ENCODE data around the gene AK5.

Gene AK5

GRCh38 chr1:77387553-77387952, 105.7 kb downstream of the AK5 start:
- Histone ChIP-seq H3K36me3 (ENCODE audit: control insufficient read depth in 1 of 2, insufficient read depth in 2 of 2, low read length in 2 of 2) (no peaks in the 10 kb centered on the region), H3K9me3 (ENCODE audit: control insufficient read depth in 1 of 2, low read length in 2 of 2) (no peaks in the 10 kb centered on the region), H3K9ac (ENCODE audit: low read depth in 1 of 2, low read length in 2 of 2) (no peak overlapping the region), H3K4me3 (ENCODE audit: low read depth in 1 of 2, low read length in 2 of 2) (no peak overlapping the region), H3K27me3 (ENCODE audit: control insufficient read depth in 1 of 2, insufficient read depth in 2 of 2, low read length in 2 of 2) (no peaks in the 10 kb centered on the region), H3K27ac (ENCODE audit: low read depth, low read length) (no peak overlapping the region), H3K4me1 (ENCODE audit: control insufficient read depth in 1 of 2, insufficient read depth in 2 of 2, low read length in 2 of 2) (no peaks in the 10 kb centered on the region)

GRCh38 chr1:77388661-77389060, 106.8 kb downstream of the AK5 start:
- no peaks in the 10 kb centered on the region for H3K27me3 ChIP-seq (ENCODE audit: control insufficient read depth in 1 of 2, insufficient read depth in 2 of 2, low read length in 2 of 2)
- no peak overlapping the region for H3K4me3 ChIP-seq (ENCODE audit: low read depth in 1 of 2, low read length in 2 of 2)
- H3K36me3 ChIP-seq (ENCODE audit: control insufficient read depth in 1 of 2, insufficient read depth in 2 of 2, low read length in 2 of 2) = no peaks in the 10 kb centered on the region
- H3K9ac ChIP-seq (ENCODE audit: low read depth in 1 of 2, low read length in 2 of 2) = no peak overlapping the region
- no peak overlapping the region for H3K27ac ChIP-seq (ENCODE audit: low read depth, low read length)
- no peaks in the 10 kb centered on the region for H3K4me1 ChIP-seq (ENCODE audit: control insufficient read depth in 1 of 2, insufficient read depth in 2 of 2, low read length in 2 of 2)
- H3K9me3 ChIP-seq (ENCODE audit: control insufficient read depth in 1 of 2, low read length in 2 of 2) = no peaks in the 10 kb centered on the region

- H3K4me3 ChIP-seq (ENCODE audit: low read depth in 1 of 2, low read length in 2 of 2) = no peak overlapping the region
- H3K36me3 ChIP-seq (ENCODE audit: control insufficient read depth in 1 of 2, insufficient read depth in 2 of 2, low read length in 2 of 2) = no peaks in the 10 kb centered on the region
- no peaks in the 10 kb centered on the region for H3K27me3 ChIP-seq (ENCODE audit: control insufficient read depth in 1 of 2, insufficient read depth in 2 of 2, low read length in 2 of 2)
- H3K9ac ChIP-seq (ENCODE audit: low read depth in 1 of 2, low read length in 2 of 2) = no peak overlapping the region
- no peak overlapping the region for H3K27ac ChIP-seq (ENCODE audit: low read depth, low read length)
- no peaks in the 10 kb centered on the region for H3K4me1 ChIP-seq (ENCODE audit: control insufficient read depth in 1 of 2, insufficient read depth in 2 of 2, low read length in 2 of 2)
- no peaks in the 10 kb centered on the region for H3K9me3 ChIP-seq (ENCODE audit: control insufficient read depth in 1 of 2, low read length in 2 of 2)
These were observed 110.7 kb downstream of the AK5 start for GRCh38 chr1:77392486-77392885.

- H3K4me3 ChIP-seq (ENCODE audit: low read depth in 1 of 2, low read length in 2 of 2) = no peak overlapping the region
- H3K9ac ChIP-seq (ENCODE audit: low read depth in 1 of 2, low read length in 2 of 2) = no peak overlapping the region
- no peak overlapping the region for H3K27ac ChIP-seq (ENCODE audit: low read depth, low read length)
- H3K27me3 ChIP-seq (ENCODE audit: control insufficient read depth in 1 of 2, insufficient read depth in 2 of 2, low read length in 2 of 2) = no peaks in the 10 kb centered on the region
- no peaks in the 10 kb centered on the region for H3K36me3 ChIP-seq (ENCODE audit: control insufficient read depth in 1 of 2, insufficient read depth in 2 of 2, low read length in 2 of 2)
- no peaks in the 10 kb centered on the region for H3K4me1 ChIP-seq (ENCODE audit: control insufficient read depth in 1 of 2, insufficient read depth in 2 of 2, low read length in 2 of 2)
- no peaks in the 10 kb centered on the region for H3K9me3 ChIP-seq (ENCODE audit: control insufficient read depth in 1 of 2, low read length in 2 of 2)
These were observed 112.3 kb downstream of the AK5 start for GRCh38 chr1:77394166-77394565.

GRCh38 chr1:77395051-77395450, 113.2 kb downstream of the AK5 start:
- H3K27ac ChIP-seq (ENCODE audit: low read depth, low read length) = no peak overlapping the region
- H3K9ac ChIP-seq (ENCODE audit: low read depth in 1 of 2, low read length in 2 of 2) = no peak overlapping the region
- H3K36me3 ChIP-seq (ENCODE audit: control insufficient read depth in 1 of 2, insufficient read depth in 2 of 2, low read length in 2 of 2) = no peaks in the 10 kb centered on the region

GRCh38 chr1:77398152-77398551, 116.3 kb downstream of the AK5 start:
- H3K36me3 ChIP-seq (ENCODE audit: control insufficient read depth in 1 of 2, insufficient read depth in 2 of 2, low read length in 2 of 2) = no peaks in the 10 kb centered on the region
- no peaks in the 10 kb centered on the region for H3K4me1 ChIP-seq (ENCODE audit: control insufficient read depth in 1 of 2, insufficient read depth in 2 of 2, low read length in 2 of 2)
- H3K27me3 ChIP-seq (ENCODE audit: control insufficient read depth in 1 of 2, insufficient read depth in 2 of 2, low read length in 2 of 2) = no peaks in the 10 kb centered on the region
- no peaks in the 10 kb centered on the region for H3K9me3 ChIP-seq (ENCODE audit: control insufficient read depth in 1 of 2, low read length in 2 of 2)
- no peak overlapping the region for H3K27ac ChIP-seq (ENCODE audit: low read depth, low read length)
- H3K4me3 ChIP-seq (ENCODE audit: low read depth in 1 of 2, low read length in 2 of 2) = no peak overlapping the region
- H3K9ac ChIP-seq (ENCODE audit: low read depth in 1 of 2, low read length in 2 of 2) = no peak overlapping the region

More at GRCh38 chr1:77395051-77395450, 113.2 kb downstream of the AK5 start:
- no peak overlapping the region for H3K4me3 ChIP-seq (ENCODE audit: low read depth in 1 of 2, low read length in 2 of 2)
- no peaks in the 10 kb centered on the region for H3K9me3 ChIP-seq (ENCODE audit: control insufficient read depth in 1 of 2, low read length in 2 of 2)
- H3K27me3 ChIP-seq (ENCODE audit: control insufficient read depth in 1 of 2, insufficient read depth in 2 of 2, low read length in 2 of 2) = no peaks in the 10 kb centered on the region
- no peaks in the 10 kb centered on the region for H3K4me1 ChIP-seq (ENCODE audit: control insufficient read depth in 1 of 2, insufficient read depth in 2 of 2, low read length in 2 of 2)

GRCh38 chr1:77399250-77400086, 117.6 kb downstream of the AK5 start:
- no peaks in the 10 kb centered on the region for H3K9me3 ChIP-seq (ENCODE audit: control insufficient read depth in 1 of 2, low read length in 2 of 2)
- H3K27ac ChIP-seq (ENCODE audit: low read depth, low read length) = no peak overlapping the region
- H3K9ac ChIP-seq (ENCODE audit: low read depth in 1 of 2, low read length in 2 of 2) = no peak overlapping the region
- no peak overlapping the region for H3K4me3 ChIP-seq (ENCODE audit: low read depth in 1 of 2, low read length in 2 of 2)
- H3K27me3 ChIP-seq (ENCODE audit: control insufficient read depth in 1 of 2, insufficient read depth in 2 of 2, low read length in 2 of 2) = no peaks in the 10 kb centered on the region
- H3K4me1 ChIP-seq (ENCODE audit: control insufficient read depth in 1 of 2, insufficient read depth in 2 of 2, low read length in 2 of 2) = no peaks in the 10 kb centered on the region
- no peaks in the 10 kb centered on the region for H3K36me3 ChIP-seq (ENCODE audit: control insufficient read depth in 1 of 2, insufficient read depth in 2 of 2, low read length in 2 of 2)

- Histone ChIP-seq H3K27ac (ENCODE audit: low read depth, low read length) (no peak overlapping the region), H3K4me1 (ENCODE audit: control insufficient read depth in 1 of 2, insufficient read depth in 2 of 2, low read length in 2 of 2) (no peaks in the 10 kb centered on the region), H3K9ac (ENCODE audit: low read depth in 1 of 2, low read length in 2 of 2) (no peak overlapping the region)
These were observed 119.0 kb downstream of the AK5 start for GRCh38 chr1:77400781-77401180.

GRCh38 chr1:77401384-77401783, 119.6 kb downstream of the AK5 start:
- no peak overlapping the region for H3K4me3 ChIP-seq (ENCODE audit: low read depth in 1 of 2, low read length in 2 of 2)
- H3K27ac ChIP-seq (ENCODE audit: low read depth, low read length) = no peak overlapping the region
- H3K27me3 ChIP-seq (ENCODE audit: control insufficient read depth in 1 of 2, insufficient read depth in 2 of 2, low read length in 2 of 2) = no peaks in the 10 kb centered on the region
- no peaks in the 10 kb centered on the region for H3K4me1 ChIP-seq (ENCODE audit: control insufficient read depth in 1 of 2, insufficient read depth in 2 of 2, low read length in 2 of 2)
- H3K9ac ChIP-seq (ENCODE audit: low read depth in 1 of 2, low read length in 2 of 2) = no peak overlapping the region
- no peaks in the 10 kb centered on the region for H3K9me3 ChIP-seq (ENCODE audit: control insufficient read depth in 1 of 2, low read length in 2 of 2)
- H3K36me3 ChIP-seq (ENCODE audit: control insufficient read depth in 1 of 2, insufficient read depth in 2 of 2, low read length in 2 of 2) = no peaks in the 10 kb centered on the region

More at GRCh38 chr1:77400781-77401180, 119.0 kb downstream of the AK5 start:
- H3K4me3 ChIP-seq (ENCODE audit: low read depth in 1 of 2, low read length in 2 of 2) = no peak overlapping the region
- H3K27me3 ChIP-seq (ENCODE audit: control insufficient read depth in 1 of 2, insufficient read depth in 2 of 2, low read length in 2 of 2) = no peaks in the 10 kb centered on the region
- H3K36me3 ChIP-seq (ENCODE audit: control insufficient read depth in 1 of 2, insufficient read depth in 2 of 2, low read length in 2 of 2) = no peaks in the 10 kb centered on the region
- H3K9me3 ChIP-seq (ENCODE audit: control insufficient read depth in 1 of 2, low read length in 2 of 2) = no peaks in the 10 kb centered on the region

GRCh38 chr1:77405186-77405585, 123.4 kb downstream of the AK5 start:
- Histone ChIP-seq H3K4me1 (ENCODE audit: control insufficient read depth in 1 of 2, insufficient read depth in 2 of 2, low read length in 2 of 2) (no peaks in the 10 kb centered on the region), H3K27ac (ENCODE audit: low read depth, low read length) (no peak overlapping the region), H3K9me3 (ENCODE audit: control insufficient read depth in 1 of 2, low read length in 2 of 2) (no peaks in the 10 kb centered on the region), H3K9ac (ENCODE audit: low read depth in 1 of 2, low read length in 2 of 2) (no peak overlapping the region), H3K36me3 (ENCODE audit: control insufficient read depth in 1 of 2, insufficient read depth in 2 of 2, low read length in 2 of 2) (no peaks in the 10 kb centered on the region), H3K4me3 (ENCODE audit: low read depth in 1 of 2, low read length in 2 of 2) (no peak overlapping the region), H3K27me3 (ENCODE audit: control insufficient read depth in 1 of 2, insufficient read depth in 2 of 2, low read length in 2 of 2) (no peaks in the 10 kb centered on the region)
